HCT116 (cell line): ENCODE measurements around the gene SPTB. TPM values are rescaled to one million over a fixed set of nuclear protein-coding genes. Genes with fewer than 3 reads are reported as not detected.

ENCODE experiments used
- ATAC-seq: fragments of 200-7000 bp; cut with Tn5 transposase; 2 replicates; pipeline ENCODE4 v1.9.1; 2020; ENCODE audit warnings: mild to moderate bottlenecking, moderate library complexity
- BruUV-seq: library from RNA; stranded (reverse); fragments of 400-500 nt; replicated peaks from 2 replicates; lab custom pipeline; 2021; lab: Mats Ljungman, UMichigan
- CTCF ChIA-PET: fragments of 300-600 bp; sonication (Branson Sonifier 250); formaldehyde crosslinking; loops from one replicate; lab custom pipeline; 2021; ENCODE audit warnings: antibody characterized with exemption; lab: Charles Lee
- POLR2A ChIA-PET: fragments of 300-600, 350-600 bp; sonication (Branson Sonifier 250); formaldehyde crosslinking; loops from one replicate; lab custom pipeline; 2021; ENCODE audit warnings: antibody characterized with exemption; lab: Charles Lee
- RAD21 ChIA-PET, 2 experiments: fragments of 300-600 bp; sonication (Branson Sonifier 250); formaldehyde crosslinking; loops; one replicate each; lab custom pipeline; 2023; ENCODE audit warnings: low total read pairs in 2 of 2; ENCODE audit not compliant: uncharacterized antibody in 2 of 2, unreplicated experiment in 2 of 2, low non-redundant PET in 1 of 2; lab: Charles Lee
- DNase-seq: peaks from one replicate; pipeline ENCODE4 v3.0.0-alpha.2; 2010; ENCODE audit warnings: low read depth, low spot score
- H2AFZ ChIP-seq: fragments of 200-600 bp; shearing (Covaris generic), sonication (generic); 2 replicates; pipeline ENCODE4 v1.6.1; 2017; ENCODE audit warnings: low read depth, mixed run types, mixed read lengths, antibody characterized with exemption, low read length; ENCODE audit not compliant: poor library complexity, severe bottlenecking
- H3K27ac ChIP-seq: 2 replicates; pipeline ENCODE4 v1.5.1; 2012; ENCODE audit warnings: low read depth, low read length
- H3K27me3 ChIP-seq: fragments of 200-600 bp; sonication (generic); 2 replicates; pipeline ENCODE4 v1.6.1; 2016; ENCODE audit warnings: mixed run types, low read length, mixed read lengths; ENCODE audit not compliant: insufficient read depth
- H3K36me3 ChIP-seq, 2 experiments: fragments of 200-500 bp in 1 of 2; fragments of 200-600 bp in 1 of 2; sonication (Bioruptor generic) in 1 of 2; sonication (generic) in 1 of 2; 2 replicates each; pipeline versions ENCODE4 v1.5.1 to v1.6.1; 2014 to 2016; ENCODE audit warnings: low read length in 2 of 2, inconsistent platforms in 1 of 2, mixed read lengths in 1 of 2, mixed run types in 1 of 2; ENCODE audit not compliant: insufficient read depth in 2 of 2, control insufficient read depth in 1 of 2
- H3K4me1 ChIP-seq, 2 experiments: fragments of 200-600 bp in 1 of 2; sonication (generic) in 1 of 2; 2 replicates each; pipeline versions ENCODE4 v1.5.1 to v1.6.1; 2012 to 2017; ENCODE audit warnings: low read length in 2 of 2, inconsistent platforms in 1 of 2, mild to moderate bottlenecking in 1 of 2, mixed read lengths in 1 of 2, mixed run types in 1 of 2, moderate library complexity in 1 of 2; ENCODE audit not compliant: insufficient read depth in 2 of 2, control insufficient read depth in 1 of 2
- H3K4me2 ChIP-seq: fragments of 200-600 bp; sonication (generic); 2 replicates; pipeline ENCODE4 v1.6.1; 2017; ENCODE audit warnings: mixed run types, low read length, mixed read lengths
- H3K4me3 ChIP-seq, 2 experiments: fragments of 200-600 bp in 1 of 2; sonication (generic) in 1 of 2; replicated peaks in 1 of 2; 2 replicates each; pipeline ENCODE4 v1.5.1; 2011 to 2016; ENCODE audit warnings: low read length in 2 of 2, control low read depth in 1 of 2, low read depth in 1 of 2, mild to moderate bottlenecking in 1 of 2, mixed read lengths in 1 of 2, mixed run types in 1 of 2
- H3K79me2 ChIP-seq: fragments of 200-600 bp; sonication (generic); 2 replicates; pipeline ENCODE4 v1.6.1; 2017; ENCODE audit warnings: mild to moderate bottlenecking, mixed run types, low read length, moderate library complexity, mixed read lengths; ENCODE audit not compliant: insufficient read depth
- H3K9ac ChIP-seq: fragments of 200-600 bp; sonication (generic); 2 replicates; pipeline ENCODE4 v1.6.1; 2016; ENCODE audit warnings: low read length, mixed read lengths
- H3K9me2 ChIP-seq: fragments of 200-600 bp; sonication (generic), shearing (Covaris generic); 2 replicates; pipeline ENCODE4 v1.6.1; 2017; ENCODE audit warnings: mixed run types, mild to moderate bottlenecking, moderate library complexity; ENCODE audit not compliant: insufficient read depth
- H3K9me3 ChIP-seq, 2 experiments: fragments of 200-500 bp in 1 of 2; fragments of 200-600 bp in 1 of 2; sonication (Bioruptor generic) in 1 of 2; sonication (generic) in 1 of 2; 2 replicates each; pipeline ENCODE4 v1.6.1; 2014 to 2017; ENCODE audit warnings: low read length in 2 of 2, mixed read lengths in 2 of 2, inconsistent platforms in 1 of 2, low read depth in 1 of 2, mild to moderate bottlenecking in 1 of 2, mixed run types in 1 of 2, moderate library complexity in 1 of 2; ENCODE audit not compliant: control insufficient read depth in 1 of 2, insufficient read depth in 1 of 2
- H4K20me1 ChIP-seq: fragments of 200-600 bp; sonication (generic), shearing (Covaris generic); 2 replicates; pipeline ENCODE4 v1.6.1; 2017; ENCODE audit warnings: mixed run types, mild to moderate bottlenecking, moderate library complexity; ENCODE audit not compliant: insufficient read depth
- ATF3 ChIP-seq: IDR thresholded peaks from 2 replicates; pipeline ENCODE4 v1.6.1; 2012
- CEBPB ChIP-seq: IDR thresholded peaks from 2 replicates; pipeline ENCODE4 v1.6.1; 2012; ENCODE audit warnings: low read depth
- CTCF ChIP-seq, 3 experiments: fragments of 200-600 bp in 1 of 3; sonication (generic) in 1 of 3; IDR thresholded peaks in 2 of 3; conservative IDR thresholded peaks in 1 of 3; 2 replicates each; pipeline ENCODE4 v1.5.1; 2012 to 2017; ENCODE audit warnings: low read depth in 2 of 3, low read length in 2 of 3, antibody characterized with exemption in 1 of 3, borderline replicate concordance in 1 of 3, control low read depth in 1 of 3, mild to moderate bottlenecking in 1 of 3, mixed read lengths in 1 of 3, mixed run types in 1 of 3, moderate library complexity in 1 of 3; ENCODE audit not compliant: insufficient read depth in 1 of 3
- EGR1 ChIP-seq: IDR thresholded peaks from 2 replicates; pipeline ENCODE4 v1.6.1; 2012; ENCODE audit warnings: low read depth
- EZH2 ChIP-seq: fragments of 200-600 bp; sonication (generic); IDR thresholded peaks from 2 replicates; pipeline ENCODE4 v1.6.1; 2017; ENCODE audit warnings: antibody characterized with exemption, mixed run types
- EZH2phosphoT487 ChIP-seq: fragments of 200-600 bp; IDR thresholded peaks from 2 replicates; pipeline ENCODE4 v1.6.1; 2018; ENCODE audit warnings: antibody characterized with exemption, borderline replicate concordance
- FOSL1 ChIP-seq: IDR thresholded peaks from 2 replicates; pipeline ENCODE4 v1.6.1; 2012; ENCODE audit warnings: low read depth
- JUND ChIP-seq: IDR thresholded peaks from 2 replicates; pipeline ENCODE4 v1.6.1; 2012
- MAX ChIP-seq: IDR thresholded peaks from 2 replicates; pipeline ENCODE4 v1.6.1; 2012
- POLR2A ChIP-seq: IDR thresholded peaks from 2 replicates; pipeline ENCODE4 v1.7.0; 2011; ENCODE audit warnings: borderline replicate concordance; ENCODE audit not compliant: insufficient read depth, insufficient read length; ENCODE audit errors: extremely low read depth
- RAD21 ChIP-seq: IDR thresholded peaks from 2 replicates; pipeline ENCODE4 v1.6.1; 2012; ENCODE audit warnings: low read depth, mild to moderate bottlenecking
- REST ChIP-seq: IDR thresholded peaks from 2 replicates; pipeline ENCODE4 v1.6.1; 2012; ENCODE audit warnings: low read depth
- SIN3A ChIP-seq: IDR thresholded peaks from 2 replicates; pipeline ENCODE4 v1.6.1; 2012; ENCODE audit warnings: low read depth
- SP1 ChIP-seq: IDR thresholded peaks from 2 replicates; pipeline ENCODE4 v1.6.1; 2012; ENCODE audit warnings: low read depth
- SRF ChIP-seq: IDR thresholded peaks from 2 replicates; pipeline ENCODE4 v1.6.1; 2012; ENCODE audit warnings: low read depth
- TCF7L2 ChIP-seq: IDR thresholded peaks from 2 replicates; pipeline ENCODE4 v1.7.0; 2011; ENCODE audit warnings: borderline replicate concordance, inconsistent platforms; ENCODE audit not compliant: insufficient read depth, insufficient read length; ENCODE audit errors: extremely low read depth
- YY1 ChIP-seq: IDR thresholded peaks from 2 replicates; pipeline ENCODE4 v1.6.1; 2011; ENCODE audit warnings: low read length, low read depth, moderate library complexity, mild to moderate bottlenecking; ENCODE audit not compliant: insufficient replicate concordance; ENCODE audit errors: extremely low read depth
- ZBTB33 ChIP-seq: IDR thresholded peaks from 2 replicates; pipeline ENCODE4 v1.6.1; 2011; ENCODE audit warnings: mild to moderate bottlenecking, low read length, moderate library complexity; ENCODE audit not compliant: insufficient replicate concordance; ENCODE audit errors: extremely low read depth
- ZNF274 ChIP-seq: fragments of 200-500 bp; sonication (Bioruptor generic); IDR thresholded peaks from 2 replicates; pipeline ENCODE4 v1.6.1; 2014; ENCODE audit warnings: mild to moderate bottlenecking, low read depth, low read length, inconsistent platforms
- intact Hi-C: fragments of 100-400 bp; cut with micrococcal nuclease; formaldehyde crosslinking; loops from 2 replicates; pipeline ENCODE4 v1.10.0; 2022
- total RNA-seq: library from RNA; stranded (reverse); gene quantifications from one replicate; pipeline ENCODE4 v1.2.1, GENCODE V29; 2021; ENCODE audit not compliant: unreplicated experiment

The SPTB gene
- total RNA-seq, 1 experiment from 2014 or later, result 4.2 TPM

- Histone ChIP-seq H4K20me1 (no peaks in the 10 kb centered on the region), H3K9ac (no peak overlapping the region), H3K4me2 (no peak overlapping the region), H3K27ac (no peak overlapping the region), H3K36me3 (peaks cover 7 to 11% of the 10 kb centered on the region in 2 experiments; a peak in 3 of 4 replicates), H3K4me3 (no peak overlapping the region), H3K9me3 (no peaks in the 10 kb centered on the region), H3K9me2 (no peaks in the 10 kb centered on the region), H3K4me1 (no peaks in the 10 kb centered on the region), H3K27me3 (no peaks in the 10 kb centered on the region), H3K79me2 (no peaks in the 10 kb centered on the region), H2AFZ (no peak overlapping the region)
- ChIA-PET CTCF (no interaction called here), RAD21 (no interaction called here), POLR2A (no interaction called here)
- TF ChIP-seq EZH2, result no peak
- no peak for TF ChIP-seq SP1
- no peak for TF ChIP-seq JUND
- no peak for TF ChIP-seq ATF3
- no peak for TF ChIP-seq CTCF (IDR thresholded peaks at IDR 0.05 in 2 of 3, conservative IDR thresholded peaks at IDR 0.05 in 1 of 3; ENCODE audit: borderline replicate concordance in 1 of 3, insufficient read depth in 1 of 3, low read depth in 2 of 3, low read length in 2 of 3)
- TF ChIP-seq EGR1, result no peak
- no peak for TF ChIP-seq YY1
- no peak for TF ChIP-seq TCF7L2
- no peak for TF ChIP-seq SRF
- no peak for TF ChIP-seq REST
- no peak for TF ChIP-seq ZNF274
- TF ChIP-seq POLR2A, result no peak
- TF ChIP-seq EZH2phosphoT487, result no peak
- no peak for TF ChIP-seq ZBTB33
- no peak for TF ChIP-seq MAX
- TF ChIP-seq SIN3A, result no peak
- no peak for TF ChIP-seq CEBPB
- TF ChIP-seq RAD21, result no peak
- no peak for TF ChIP-seq FOSL1
- BruUV-seq, result no TSS peak
- no peak for DNase-seq
- no peak for ATAC-seq
- intact Hi-C loops, result no loop called here
Observed at GRCh38 chr14:64748521-64748920, 131.2 kb downstream of the SPTB start.
